Nephron (organoid): ENCODE data around the gene MECR.

ENCODE experiments used
- H3K27ac Mint-ChIP-seq, 3 experiments: 2 replicates each; pipeline ENCODE4 v1.8.0; 2020; ENCODE audit warnings: mixed read lengths in 3 of 3, mild to moderate bottlenecking in 2 of 3, moderate library complexity in 1 of 3
- H3K27me3 Mint-ChIP-seq: 2 replicates; pipeline ENCODE4 v1.8.0; 2021; ENCODE audit warnings: low read depth, mild to moderate bottlenecking, moderate library complexity, mixed read lengths
- H3K36me3 Mint-ChIP-seq: 2 replicates; pipeline ENCODE4 v1.8.0; 2020; ENCODE audit warnings: low read depth, mixed read lengths
- H3K4me1 Mint-ChIP-seq: 2 replicates; pipeline ENCODE4 v1.8.0; 2020; ENCODE audit warnings: mixed read lengths
- H3K4me3 Mint-ChIP-seq, 3 experiments: 2 replicates each; pipeline ENCODE4 v1.8.0; 2020; ENCODE audit warnings: mild to moderate bottlenecking in 3 of 3, mixed read lengths in 3 of 3, moderate library complexity in 2 of 3
- H3K9me3 Mint-ChIP-seq: 2 replicates; pipeline ENCODE4 v1.8.0; 2020; ENCODE audit warnings: mixed read lengths
- CTCF ChIP-seq, 3 experiments: fragments of 200-600 bp; sonication (generic); IDR thresholded peaks; one replicate each; pipeline ENCODE4 v1.5.0; 2021; ENCODE audit warnings: antibody characterized with exemption in 3 of 3; ENCODE audit not compliant: unreplicated experiment in 3 of 3

Gene MECR

GRCh38 chr1:29233693-29234092, 3.0 kb upstream of the MECR start:
- Mint-ChIP-seq H3K9me3 (no peaks in the 10 kb centered on the region), H3K36me3 (no peaks in the 10 kb centered on the region), H3K4me3 (peak overlapping the region; percentile 22 to 71 (median 51)), H3K27me3 (peaks cover 22% of the 10 kb centered on the region), H3K27ac (peak overlapping the region in 2 of 3 experiments; percentile 59 to 67), H3K4me1 (peaks cover 33% of the 10 kb centered on the region)
- TF ChIP-seq CTCF (IDR thresholded peaks at IDR 0.05; ENCODE audit: unreplicated experiment in 3 of 3) = no peak

GRCh38 chr1:29232387-29232786, 1.7 kb upstream of the MECR start:
- H3K4me1 Mint-ChIP-seq = peaks cover 31% of the 10 kb centered on the region
- H3K4me3 Mint-ChIP-seq = peak overlapping the region in 2 of 3 experiments; percentile 43 to 93
- peaks cover 15% of the 10 kb centered on the region for H3K27me3 Mint-ChIP-seq
- no peak overlapping the region for H3K27ac Mint-ChIP-seq
- no peak for TF ChIP-seq CTCF (IDR thresholded peaks at IDR 0.05; ENCODE audit: unreplicated experiment in 3 of 3)
- H3K36me3 Mint-ChIP-seq = no peaks in the 10 kb centered on the region
- no peaks in the 10 kb centered on the region for H3K9me3 Mint-ChIP-seq

- peak overlapping the region; percentile 84 to 93 (median 87) for H3K27ac Mint-ChIP-seq
- H3K36me3 Mint-ChIP-seq = no peaks in the 10 kb centered on the region
- peak overlapping the region; percentile 88 to 93 (median 92) for H3K4me3 Mint-ChIP-seq
- no peak for TF ChIP-seq CTCF (IDR thresholded peaks at IDR 0.05; ENCODE audit: unreplicated experiment in 3 of 3)
- H3K27me3 Mint-ChIP-seq = no peaks in the 10 kb centered on the region
- peaks cover 23% of the 10 kb centered on the region for H3K4me1 Mint-ChIP-seq
- no peaks in the 10 kb centered on the region for H3K9me3 Mint-ChIP-seq
Measured at GRCh38 chr1:29230204-29230552, 556 bp downstream of the MECR start.

- peak overlapping the region in 2 of 3 experiments; percentile 25 to 63 for H3K4me3 Mint-ChIP-seq
- H3K27ac Mint-ChIP-seq = no peak overlapping the region
- H3K4me1 Mint-ChIP-seq = peaks cover 15% of the 10 kb centered on the region
- no peak for TF ChIP-seq CTCF (IDR thresholded peaks at IDR 0.05; ENCODE audit: unreplicated experiment in 3 of 3)
- H3K9me3 Mint-ChIP-seq = no peaks in the 10 kb centered on the region
- H3K36me3 Mint-ChIP-seq = peaks cover 3% of the 10 kb centered on the region
- no peaks in the 10 kb centered on the region for H3K27me3 Mint-ChIP-seq
Measured at GRCh38 chr1:29227511-29227910, 3.2 kb downstream of the MECR start.

GRCh38 chr1:29225361-29225760, 5.4 kb downstream of the MECR start:
- peaks cover 7% of the 10 kb centered on the region for H3K4me1 Mint-ChIP-seq
- H3K27me3 Mint-ChIP-seq = no peaks in the 10 kb centered on the region
- no peak overlapping the region for H3K27ac Mint-ChIP-seq
- no peaks in the 10 kb centered on the region for H3K9me3 Mint-ChIP-seq
- peaks cover 7% of the 10 kb centered on the region for H3K36me3 Mint-ChIP-seq
- TF ChIP-seq CTCF (IDR thresholded peaks at IDR 0.05; ENCODE audit: unreplicated experiment in 3 of 3) = no peak
- no peak overlapping the region for H3K4me3 Mint-ChIP-seq

GRCh38 chr1:29224356-29224837, 6.3 kb downstream of the MECR start:
- no peak overlapping the region for H3K27ac Mint-ChIP-seq
- H3K4me3 Mint-ChIP-seq = no peak overlapping the region
- no peak for TF ChIP-seq CTCF (IDR thresholded peaks at IDR 0.05; ENCODE audit: unreplicated experiment in 3 of 3)
- no peaks in the 10 kb centered on the region for H3K4me1 Mint-ChIP-seq
- H3K9me3 Mint-ChIP-seq = no peaks in the 10 kb centered on the region
- peaks cover 7% of the 10 kb centered on the region for H3K36me3 Mint-ChIP-seq
- H3K27me3 Mint-ChIP-seq = no peaks in the 10 kb centered on the region
